ENCODE results near the gene CRTC2.
"Not testable (repeated sequence)": the region's sequence is repeated elsewhere in the genome, so short reads cannot be mapped to it uniquely, and the experiment has no call there.

The CRTC2 gene

DNA sequence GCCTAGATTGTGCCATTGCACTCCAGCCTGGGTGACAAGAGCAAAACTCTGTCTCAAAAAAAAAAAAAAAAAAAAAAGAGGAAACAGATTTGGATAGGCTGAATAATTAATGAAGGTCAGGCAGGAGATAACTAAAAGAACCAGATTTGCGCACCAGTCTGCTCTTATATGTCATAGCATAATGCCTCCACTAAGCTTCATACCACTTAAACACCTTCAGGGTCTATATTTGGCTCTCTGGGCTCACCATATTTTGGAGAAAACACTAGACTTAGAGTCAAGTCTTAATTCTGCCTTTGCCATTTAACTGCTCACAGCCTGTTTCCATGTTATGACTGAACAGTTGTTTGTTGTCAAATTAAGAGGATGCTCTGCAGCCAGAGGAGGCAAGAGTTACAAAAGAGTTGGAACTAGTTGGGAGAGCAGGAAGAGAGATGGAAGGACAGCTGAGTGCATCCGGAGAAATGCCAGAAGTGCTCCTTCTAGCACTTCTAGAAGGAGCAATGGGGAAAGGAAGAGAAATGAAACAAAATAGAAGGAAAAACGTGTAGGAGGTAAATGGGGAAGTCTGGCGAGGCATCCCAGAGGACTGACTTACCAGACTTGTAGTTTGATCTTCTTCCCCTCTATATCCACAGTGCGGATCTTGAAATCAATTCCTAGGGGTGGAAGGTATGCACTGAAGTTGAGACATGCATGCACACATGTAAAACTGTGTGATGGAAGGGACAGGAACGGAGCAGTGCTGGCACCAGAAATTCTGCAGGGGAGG is 25.9 kb upstream of the CRTC2 start:
- no peaks in the 10 kb centered on the region for H3K9me3 Mint-ChIP-seq
- no peak overlapping the region for H3K4me3 Mint-ChIP-seq
- ATAC-seq (no peak), DNase-seq (no peak)
- H3K27me3 Mint-ChIP-seq, result no peaks in the 10 kb centered on the region
- peak overlapping the region; percentile 2 for H3K27ac Mint-ChIP-seq
- peaks cover 6% of the 10 kb centered on the region for H3K36me3 Mint-ChIP-seq (ENCODE audit: low read depth)
- H3K4me1 Mint-ChIP-seq, result peaks cover 33% of the 10 kb centered on the region

DNA sequence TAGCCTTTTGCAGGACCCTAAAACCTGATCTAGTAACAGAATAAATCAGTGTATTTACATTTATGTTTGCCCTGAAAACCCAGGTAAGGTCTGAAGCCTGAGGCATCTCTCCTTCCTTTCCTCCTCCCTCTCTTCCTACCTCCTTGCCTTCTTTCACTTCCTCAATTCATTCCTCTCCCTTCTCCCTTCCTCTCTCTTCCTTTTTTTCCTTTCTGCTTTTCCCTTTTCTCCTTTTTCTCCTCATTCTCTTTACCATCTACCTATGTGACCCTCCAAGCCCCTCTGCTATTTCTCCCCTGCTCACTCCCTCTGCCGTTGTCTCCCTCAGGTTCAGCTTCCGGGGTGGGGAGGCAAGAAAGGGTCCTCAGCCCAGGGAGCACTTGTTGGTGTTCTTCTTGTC is 23.3 kb upstream of the CRTC2 start:
- H3K36me3 Mint-ChIP-seq (ENCODE audit: low read depth), result peaks cover 13% of the 10 kb centered on the region
- H3K4me3 Mint-ChIP-seq, H3K27me3 Mint-ChIP-seq, DNase-seq, ATAC-seq, H3K9me3 Mint-ChIP-seq, H3K27ac Mint-ChIP-seq: not testable (repeated sequence)
- peaks cover 37% of the 10 kb centered on the region for H3K4me1 Mint-ChIP-seq

DNA sequence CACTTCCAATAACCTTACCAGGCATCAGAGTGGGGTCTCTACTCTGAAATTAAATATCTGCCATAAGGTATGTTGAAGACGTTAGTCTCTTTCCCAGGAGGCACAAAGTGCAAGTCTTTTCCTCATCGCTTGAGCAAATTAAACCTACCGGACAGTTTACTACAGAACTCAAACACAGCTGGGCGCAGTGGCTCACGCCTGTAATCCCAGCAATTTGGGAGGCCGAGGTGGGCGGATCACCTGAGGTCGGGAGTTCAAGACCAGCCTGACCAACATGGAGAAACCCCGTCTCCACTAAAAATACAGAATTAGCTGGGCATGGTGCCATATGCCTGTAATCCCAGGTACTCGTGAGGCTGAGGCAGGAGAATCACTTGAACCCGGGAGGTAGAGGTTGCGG is 20.7 kb upstream of the CRTC2 start:
- Mint-ChIP-seq H3K4me1 (peaks cover 33% of the 10 kb centered on the region), H3K36me3 (ENCODE audit: low read depth) (peaks cover 33% of the 10 kb centered on the region), H3K4me3 (peak overlapping the region; percentile 97)
- not testable (repeated sequence) for ATAC-seq, H3K27ac Mint-ChIP-seq, H3K9me3 Mint-ChIP-seq, DNase-seq, H3K27me3 Mint-ChIP-seq

DNA sequence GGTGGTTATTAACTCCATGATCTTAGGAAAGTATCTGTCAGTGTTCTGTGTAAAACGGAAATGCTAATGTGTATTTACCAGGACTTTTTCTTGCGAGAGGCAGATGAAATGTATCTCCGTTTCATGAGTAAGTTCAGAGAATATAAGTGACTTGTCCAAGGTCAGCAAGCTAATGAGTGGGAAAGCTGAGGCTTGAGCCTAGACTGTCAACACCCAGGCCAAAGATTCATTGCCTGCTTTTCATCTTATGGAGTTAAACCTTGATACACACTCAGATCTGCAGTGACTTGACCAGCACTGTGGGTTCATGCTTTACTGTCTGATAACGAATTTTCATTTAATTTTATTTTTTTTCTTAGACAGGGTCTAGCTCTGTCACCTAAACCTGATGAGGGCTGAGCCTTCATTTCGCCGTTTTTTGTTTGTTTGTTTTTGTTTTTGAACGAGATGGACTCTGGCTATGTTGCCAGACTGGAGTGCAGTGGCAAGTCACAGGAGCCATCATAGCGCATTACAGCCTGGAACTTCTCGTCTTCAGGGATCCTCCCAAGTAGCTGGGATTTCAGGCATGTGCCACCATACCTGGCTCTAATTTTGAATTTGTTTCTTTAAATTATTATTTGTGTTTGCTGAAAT is 20.0 kb upstream of the CRTC2 start:
- Mint-ChIP-seq H3K9me3 (no peaks in the 10 kb centered on the region), H3K4me3 (peak overlapping the region; percentile 97), H3K27ac (peak overlapping the region; percentile 96), H3K4me1 (peaks cover 34% of the 10 kb centered on the region), H3K36me3 (ENCODE audit: low read depth) (peaks cover 37% of the 10 kb centered on the region), H3K27me3 (no peaks in the 10 kb centered on the region)
- ATAC-seq (no peak), DNase-seq (no peak)

DNA sequence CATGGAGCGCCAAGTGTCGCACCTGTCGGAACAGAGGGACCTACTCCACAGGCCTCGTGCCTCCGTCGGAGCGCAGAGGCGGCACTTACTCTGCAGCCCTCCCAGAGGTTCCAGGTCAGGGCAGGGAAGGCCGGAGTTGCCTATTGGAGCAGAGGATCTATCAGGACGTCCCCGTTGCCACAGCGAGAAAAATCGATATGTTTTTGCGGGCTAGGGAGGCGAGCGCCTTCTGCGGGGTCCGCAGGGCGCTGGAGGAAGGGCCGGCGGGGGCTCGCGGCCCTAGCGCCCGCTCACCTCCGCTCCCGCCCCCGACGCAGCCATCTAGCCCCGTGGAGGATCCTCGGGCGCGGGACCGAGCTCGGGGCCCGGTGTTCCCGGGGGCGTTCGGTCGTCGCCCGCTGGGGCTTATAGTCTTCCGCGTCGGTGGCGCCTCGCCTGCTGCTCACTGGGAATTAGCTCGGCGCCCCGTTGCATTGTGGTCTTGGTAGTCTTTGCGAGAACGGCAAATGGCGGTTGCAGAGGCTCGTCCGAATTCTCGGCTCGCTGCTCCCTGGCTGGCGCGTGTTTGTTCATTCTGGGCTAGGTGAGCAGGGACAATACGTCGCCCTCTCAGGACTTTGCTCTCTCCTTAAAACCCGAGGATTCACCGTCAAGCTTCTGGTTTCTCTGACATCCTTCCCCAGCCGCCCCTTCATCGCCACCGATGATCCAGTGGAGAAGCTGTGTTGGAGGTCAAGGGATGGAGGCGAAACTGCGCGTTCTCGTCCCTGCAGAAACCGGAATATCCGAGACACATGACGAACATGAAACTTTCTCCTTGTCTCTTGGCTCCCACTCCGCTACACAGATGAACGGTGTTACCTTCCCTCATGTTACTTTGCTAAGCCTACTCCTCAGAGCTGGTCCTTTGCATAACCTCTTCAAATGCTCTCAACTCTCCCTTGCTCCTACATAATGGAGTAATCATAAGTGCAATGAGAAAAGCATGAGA is 19.1 kb upstream of the CRTC2 start, which contains the start of gene JTB:
Gene JTB, minus strand, starts transcription at position 425 of the 991 bp plus-strand sequence. Its CDS starts 422 bp downstream, at position 3.
- H3K27me3 Mint-ChIP-seq, result no peaks in the 10 kb centered on the region
- H3K36me3 Mint-ChIP-seq (ENCODE audit: low read depth), result peaks cover 40% of the 10 kb centered on the region
- peak; percentile 86 for DNase-seq
- peak within 1 kb of the TSS; percentile 97 for H3K4me3 Mint-ChIP-seq
- peak within 1 kb of the TSS; percentile 97 for H3K27ac Mint-ChIP-seq
- peak; percentile 94 for ATAC-seq
- H3K9me3 Mint-ChIP-seq, result no peaks in the 10 kb centered on the region
- H3K4me1 Mint-ChIP-seq, result peaks cover 35% of the 10 kb centered on the region

DNA sequence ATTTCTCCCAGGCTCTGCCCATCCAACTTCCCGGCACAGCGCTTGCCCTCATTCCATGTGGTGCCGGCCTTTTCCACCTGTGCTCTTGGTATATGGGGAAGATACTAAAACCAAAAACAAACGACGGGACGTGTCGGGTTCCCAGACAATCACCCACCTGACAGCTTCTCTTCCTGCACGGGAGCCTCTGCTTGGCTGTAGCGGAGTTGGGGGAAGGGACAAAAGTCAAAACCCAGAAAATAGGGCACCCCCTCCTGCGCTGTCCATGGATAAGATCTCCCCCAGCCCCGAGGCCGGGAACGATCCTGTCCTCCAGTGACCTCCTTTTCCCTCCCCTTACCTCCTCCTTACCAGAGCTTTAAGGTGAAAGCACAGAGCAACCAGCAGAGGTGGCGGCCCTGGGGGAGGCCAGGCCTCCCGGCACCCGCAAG is 18.4 kb upstream of the CRTC2 start:
- Mint-ChIP-seq H3K4me3 (peak overlapping the region; percentile 97), H3K27ac (peak overlapping the region; percentile 97), H3K4me1 (peaks cover 42% of the 10 kb centered on the region), H3K27me3 (no peaks in the 10 kb centered on the region), H3K9me3 (no peaks in the 10 kb centered on the region), H3K36me3 (ENCODE audit: low read depth) (peaks cover 40% of the 10 kb centered on the region)
- DNase-seq, result no peak
- ATAC-seq, result peak; percentile 4

DNA sequence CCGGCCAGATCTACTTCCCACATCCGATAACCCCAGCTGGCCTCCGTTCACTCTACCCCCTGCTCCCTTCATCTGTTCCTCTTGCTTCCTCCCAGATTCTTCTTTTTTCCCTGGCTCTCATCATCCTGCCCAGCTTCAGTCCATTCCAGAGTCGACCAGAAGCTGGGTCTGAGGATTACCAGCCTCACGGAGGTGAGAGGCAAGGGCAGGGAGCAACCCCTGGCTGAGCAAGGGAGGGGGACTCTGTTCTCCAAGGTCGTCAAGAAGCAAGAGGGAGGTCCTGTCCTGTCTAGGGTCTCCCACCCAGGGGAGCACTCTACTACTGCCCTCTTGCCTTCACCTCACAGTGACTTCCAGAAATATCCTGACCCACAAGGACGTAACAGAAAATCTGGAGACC is 15.1 kb upstream of the CRTC2 start:
- Mint-ChIP-seq H3K27ac (no peak overlapping the region), H3K4me1 (peaks cover 42% of the 10 kb centered on the region), H3K36me3 (ENCODE audit: low read depth) (peaks cover 38% of the 10 kb centered on the region), H3K27me3 (no peaks in the 10 kb centered on the region), H3K9me3 (no peaks in the 10 kb centered on the region), H3K4me3 (no peak overlapping the region)
- no peak for ATAC-seq
- no peak for DNase-seq

DNA sequence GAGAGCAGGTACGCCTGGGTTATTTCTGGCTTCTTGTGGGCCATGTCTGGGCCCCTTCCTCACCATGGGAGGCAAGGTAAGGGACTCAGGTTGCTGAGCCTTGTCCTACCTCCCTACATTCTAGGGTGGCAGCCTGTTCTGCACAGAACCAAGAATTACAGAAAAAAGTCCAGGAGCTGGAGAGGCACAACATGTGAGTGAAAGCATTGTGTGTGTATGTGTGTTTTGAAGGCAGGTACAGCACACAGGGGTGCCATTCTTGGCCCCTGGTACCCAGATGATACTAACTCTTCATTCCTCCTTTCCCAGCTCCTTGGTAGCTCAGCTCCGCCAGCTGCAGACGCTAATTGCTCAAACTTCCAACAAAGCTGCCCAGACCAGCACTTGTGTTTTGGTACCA is 14.7 kb upstream of the CRTC2 start:
- Mint-ChIP-seq H3K27ac (no peak overlapping the region), H3K27me3 (no peaks in the 10 kb centered on the region), H3K36me3 (ENCODE audit: low read depth) (peaks cover 38% of the 10 kb centered on the region), H3K4me1 (peaks cover 42% of the 10 kb centered on the region), H3K9me3 (no peaks in the 10 kb centered on the region), H3K4me3 (no peak overlapping the region)
- no peak for ATAC-seq
- DNase-seq, result no peak

DNA sequence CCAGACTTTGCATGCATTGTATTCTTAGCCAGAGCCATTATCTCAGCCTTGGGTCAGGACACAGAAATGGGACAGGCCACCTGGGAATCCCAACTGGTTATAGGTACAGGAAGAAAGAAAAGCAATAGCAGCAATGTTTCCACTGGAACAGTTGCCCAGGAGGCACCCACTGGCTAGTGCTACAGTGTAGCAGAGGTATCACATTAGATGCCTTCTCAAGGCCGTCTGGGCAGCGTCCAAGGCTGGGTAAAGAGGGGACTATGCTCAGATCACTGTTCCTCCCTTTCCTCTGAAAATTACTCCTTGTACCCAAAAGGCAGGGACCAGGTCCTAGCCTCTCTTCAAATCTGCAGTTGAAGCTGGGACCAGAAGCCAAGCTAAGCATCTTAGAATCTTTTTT is 11.9 kb upstream of the CRTC2 start:
- Mint-ChIP-seq H3K27me3 (no peaks in the 10 kb centered on the region), H3K4me3 (no peak overlapping the region), H3K4me1 (peaks cover 51% of the 10 kb centered on the region), H3K9me3 (no peaks in the 10 kb centered on the region), H3K36me3 (ENCODE audit: low read depth) (peaks cover 19% of the 10 kb centered on the region), H3K27ac (no peak overlapping the region)
- no peak for ATAC-seq
- DNase-seq, result no peak

DNA sequence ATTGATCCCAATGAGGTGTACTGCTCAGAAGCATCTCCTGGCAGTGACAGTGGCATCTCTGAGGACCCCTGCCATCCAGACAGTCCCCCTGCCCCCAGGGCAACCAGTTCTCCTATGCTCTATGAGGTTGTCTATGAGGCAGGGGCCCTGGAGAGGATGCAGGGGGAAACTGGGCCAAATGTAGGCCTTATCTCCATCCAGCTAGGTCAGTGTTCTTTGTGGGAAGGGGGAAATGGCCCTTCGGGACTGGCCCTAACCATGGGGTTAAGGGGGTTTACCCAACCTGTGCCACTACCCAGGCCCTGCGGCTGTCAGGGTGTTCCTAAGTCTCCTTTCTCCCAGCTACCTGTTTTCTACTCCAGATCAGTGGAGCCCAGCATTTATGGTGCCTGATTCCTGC is 10.6 kb upstream of the CRTC2 start:
- H3K27me3 Mint-ChIP-seq, result no peaks in the 10 kb centered on the region
- peaks cover 9% of the 10 kb centered on the region for H3K36me3 Mint-ChIP-seq (ENCODE audit: low read depth)
- ATAC-seq, result no peak
- no peaks in the 10 kb centered on the region for H3K9me3 Mint-ChIP-seq
- H3K27ac Mint-ChIP-seq, result peak overlapping the region; percentile 41
- no peak overlapping the region for H3K4me3 Mint-ChIP-seq
- peaks cover 51% of the 10 kb centered on the region for H3K4me1 Mint-ChIP-seq
- no peak for DNase-seq

DNA sequence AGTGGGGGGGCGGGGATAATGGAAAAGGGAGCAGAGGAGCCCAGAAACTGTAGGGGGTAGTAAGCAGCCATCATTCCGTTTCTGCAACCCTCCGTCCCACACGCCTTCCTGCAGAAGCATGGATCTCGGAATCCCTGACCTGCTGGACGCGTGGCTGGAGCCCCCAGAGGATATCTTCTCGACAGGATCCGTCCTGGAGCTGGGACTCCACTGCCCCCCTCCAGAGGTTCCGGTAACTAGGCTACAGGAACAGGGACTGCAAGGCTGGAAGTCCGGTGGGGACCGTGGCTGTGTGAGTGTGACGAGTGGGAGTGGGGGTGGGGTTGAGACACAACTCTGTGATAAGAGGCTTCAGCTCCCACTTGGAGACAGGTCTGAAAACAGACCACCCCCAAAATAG is 10.0 kb upstream of the CRTC2 start:
- ATAC-seq (no peak), DNase-seq (no peak)
- Mint-ChIP-seq H3K4me3 (peak overlapping the region; percentile 91), H3K4me1 (peaks cover 55% of the 10 kb centered on the region), H3K27me3 (no peaks in the 10 kb centered on the region), H3K27ac (peak overlapping the region; percentile 92), H3K36me3 (ENCODE audit: low read depth) (peaks cover 4% of the 10 kb centered on the region), H3K9me3 (no peaks in the 10 kb centered on the region)

DNA sequence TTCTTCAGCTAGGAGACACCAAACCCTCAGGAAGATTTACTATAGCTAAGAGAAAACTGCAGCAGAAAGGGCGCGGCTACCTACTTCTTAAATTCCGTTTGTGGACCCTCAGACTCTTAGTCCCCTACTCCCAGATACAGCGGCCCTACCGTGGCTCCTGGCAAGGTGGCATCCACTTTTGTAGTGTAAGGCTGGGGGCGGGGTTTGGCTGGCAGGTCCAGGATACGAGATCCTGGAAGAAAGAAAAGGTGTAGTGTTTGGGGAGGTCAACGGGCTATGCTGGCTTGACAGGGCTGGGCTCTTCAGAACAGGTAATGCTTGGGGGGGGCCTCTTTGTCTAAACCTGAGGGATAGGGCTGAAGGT is 9.6 kb upstream of the CRTC2 start:
- Mint-ChIP-seq H3K27me3 (no peaks in the 10 kb centered on the region), H3K27ac (peak overlapping the region; percentile 92), H3K4me1 (peaks cover 57% of the 10 kb centered on the region), H3K36me3 (ENCODE audit: low read depth) (peaks cover 2% of the 10 kb centered on the region), H3K9me3 (no peaks in the 10 kb centered on the region), H3K4me3 (peak overlapping the region; percentile 91)
- ATAC-seq, result no peak
- no peak for DNase-seq

DNA sequence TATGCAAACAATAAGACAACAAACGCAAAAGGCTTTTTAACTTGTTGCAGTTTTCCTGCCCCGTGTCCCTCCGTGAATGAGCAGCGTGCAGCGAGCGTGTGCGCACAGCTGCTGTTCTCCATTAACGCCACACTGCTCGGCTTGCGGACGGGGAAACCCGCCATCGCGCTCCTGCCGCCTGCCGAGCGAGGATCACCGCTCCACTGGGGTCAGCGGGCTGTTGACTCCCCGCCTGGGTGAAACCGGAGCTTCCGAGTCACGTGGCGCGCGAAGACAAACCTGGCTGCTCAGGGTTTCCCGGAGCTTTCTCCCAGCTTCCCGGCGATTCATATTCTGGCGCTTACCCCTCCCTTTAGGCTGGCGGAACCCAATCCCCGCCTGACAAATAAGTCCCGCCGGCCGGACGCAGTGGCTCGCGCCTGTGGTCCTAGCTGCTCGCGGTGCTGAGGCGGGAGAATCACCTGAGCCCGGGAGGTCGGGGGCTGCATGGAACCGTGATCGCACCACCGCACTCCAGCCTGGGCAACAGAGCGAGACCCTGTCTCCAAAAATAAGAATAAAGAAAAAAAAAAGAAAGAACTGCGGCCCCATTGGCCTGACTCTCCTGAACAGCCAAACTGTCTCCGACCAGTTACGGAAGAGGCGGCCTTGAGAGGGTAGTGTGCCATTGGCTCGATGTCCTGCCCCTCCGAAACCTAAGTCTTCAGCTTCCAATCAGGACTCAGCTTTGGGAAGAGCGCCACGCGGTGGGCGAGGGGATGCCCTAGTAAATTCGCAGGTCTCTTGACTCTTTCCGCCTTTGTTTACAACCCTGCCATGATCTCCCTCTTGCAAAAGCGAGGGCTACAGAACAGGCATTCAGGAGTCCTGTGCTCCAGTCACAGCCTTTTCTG is 8.9 kb upstream of the CRTC2 start, which contains the start of gene CREB3L4:
Gene CREB3L4, plus strand, starts transcription at position 796 of the 893 bp plus-strand sequence. CDS start 624 bp downstream, outside the sequence.
- H3K4me1 Mint-ChIP-seq, result peaks cover 60% of the 10 kb centered on the region
- H3K27me3 Mint-ChIP-seq, result no peaks in the 10 kb centered on the region
- peak; percentile 90 for ATAC-seq
- peak within 1 kb of the TSS; percentile 92 for H3K27ac Mint-ChIP-seq
- peak; percentile 83 for DNase-seq
- H3K36me3 Mint-ChIP-seq (ENCODE audit: low read depth), result peaks cover 2% of the 10 kb centered on the region
- no peaks in the 10 kb centered on the region for H3K9me3 Mint-ChIP-seq
- peak within 1 kb of the TSS; percentile 91 for H3K4me3 Mint-ChIP-seq

Data from activated naive CD8-positive, alpha-beta T cell treated with anti-CD3 and anti-CD28 coated beads, Interleukin-2, amount 50 U/mL, for 24 hours (primary cell).